ENCODE measurements around the gene HPN.
"Not testable (repeated sequence)": the region's sequence is repeated elsewhere in the genome, so short reads cannot be mapped to it uniquely, and the experiment has no call there.

Gene HPN

DNA sequence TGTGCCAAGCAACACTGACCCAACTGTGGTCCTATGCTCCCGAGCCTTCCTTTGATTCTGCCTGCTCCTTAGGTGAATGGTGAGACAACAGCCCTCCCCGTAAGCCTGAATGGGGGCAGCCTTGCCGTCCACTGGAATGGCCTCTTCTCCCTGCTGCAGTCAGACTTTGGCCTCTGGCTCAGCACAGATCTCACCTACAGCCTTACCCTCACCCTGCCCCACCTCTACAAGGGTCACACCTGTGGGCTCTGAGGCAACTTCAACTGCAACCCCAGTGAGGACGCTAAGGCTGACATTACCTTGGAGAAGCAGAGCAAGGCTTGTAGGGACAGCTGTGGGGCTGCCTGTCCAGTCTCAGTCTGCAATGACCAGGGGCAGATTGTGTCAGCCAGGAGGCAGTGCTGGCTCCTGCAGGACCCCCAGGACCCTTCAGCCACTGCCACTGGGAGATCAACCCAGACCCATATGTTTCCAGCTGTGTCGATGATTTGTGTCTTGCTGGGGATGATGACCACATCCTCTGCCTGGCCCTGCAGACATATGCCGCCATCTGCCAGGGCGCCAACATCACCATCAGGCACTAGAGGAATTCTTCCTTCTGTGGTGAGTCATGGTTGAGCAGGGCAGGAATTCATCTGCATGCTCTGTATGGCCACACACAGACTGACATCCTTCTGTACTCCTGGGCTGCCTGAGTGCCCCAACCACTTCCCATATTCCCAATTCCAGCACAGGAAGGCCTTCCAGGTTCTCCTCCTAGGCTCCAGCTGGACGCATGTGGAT, 46.8 kb downstream of the HPN start:
- no peak for DNase-seq

DNA sequence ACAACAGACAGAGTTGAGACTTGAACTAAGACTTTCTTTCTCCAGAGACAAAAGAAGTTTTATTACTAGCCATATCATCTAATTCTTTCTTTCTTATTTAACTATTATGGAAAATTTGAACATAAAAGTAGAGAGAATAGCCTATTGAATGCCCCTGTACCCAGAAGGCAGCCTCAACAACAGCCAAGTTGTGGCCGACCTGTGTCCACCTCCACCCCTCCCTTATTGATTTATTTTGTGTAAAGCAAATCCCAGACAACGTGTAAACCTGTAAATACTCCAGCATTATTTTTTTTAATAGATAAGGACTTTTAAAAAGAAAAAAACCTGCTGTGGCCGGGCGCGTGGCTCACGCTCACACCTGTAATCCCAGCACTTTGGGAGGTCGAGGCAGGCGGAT, 48.0 kb downstream of the HPN start:
- no peak for DNase-seq

DNA sequence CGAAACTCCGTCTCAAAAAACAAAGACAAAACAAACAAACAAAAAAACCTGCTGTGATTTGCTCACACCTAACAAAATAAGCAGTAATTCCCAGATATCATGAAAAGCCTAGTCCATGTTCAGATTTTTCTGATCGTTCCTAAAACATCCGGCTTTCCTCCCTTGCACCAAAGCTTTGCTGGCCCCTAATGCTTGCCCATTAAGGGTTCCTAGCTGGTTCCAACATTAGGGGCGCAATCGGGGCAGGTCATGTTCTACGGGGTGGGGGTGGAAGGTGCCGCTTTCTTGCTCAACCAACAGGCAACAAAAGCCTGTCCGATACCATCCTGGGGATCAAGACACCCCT, 48.6 kb downstream of the HPN start:
- no peak for DNase-seq

DNA sequence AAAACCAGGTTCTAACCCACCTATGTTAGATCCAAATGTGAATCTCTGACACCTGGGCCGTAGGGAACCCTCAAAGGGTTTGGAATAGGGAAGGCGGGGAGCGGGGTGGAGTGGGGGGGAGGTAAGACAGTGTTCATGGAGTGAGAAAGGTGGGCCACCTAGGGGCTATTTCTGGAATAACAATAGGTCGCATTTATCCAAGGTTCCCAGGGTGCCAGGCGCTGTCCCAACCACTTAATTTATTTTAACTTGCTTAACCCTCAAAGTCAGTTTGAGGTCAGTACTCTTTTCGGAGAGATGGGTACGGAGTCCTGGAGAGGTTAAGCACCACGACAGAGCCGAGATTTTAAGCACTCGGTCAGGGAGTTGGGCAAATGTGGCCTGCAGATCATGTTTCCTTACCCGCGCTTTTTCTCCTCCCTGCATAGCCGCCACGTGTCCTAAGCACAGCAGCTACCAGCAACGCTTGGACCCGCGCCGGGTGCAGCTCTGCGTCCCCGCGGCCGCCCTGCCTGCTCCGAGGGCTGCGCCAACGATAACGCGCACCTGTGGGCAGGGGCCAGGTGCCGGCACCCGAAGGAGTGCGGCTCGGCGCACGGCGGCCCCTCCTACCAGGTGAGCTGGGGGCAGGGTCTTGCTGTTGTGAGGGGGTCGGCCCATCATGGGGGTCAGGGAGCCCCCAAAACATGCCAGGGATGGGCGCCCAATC, 49.1 kb downstream of the HPN start:
- DNase-seq: peak; percentile 13

DNA sequence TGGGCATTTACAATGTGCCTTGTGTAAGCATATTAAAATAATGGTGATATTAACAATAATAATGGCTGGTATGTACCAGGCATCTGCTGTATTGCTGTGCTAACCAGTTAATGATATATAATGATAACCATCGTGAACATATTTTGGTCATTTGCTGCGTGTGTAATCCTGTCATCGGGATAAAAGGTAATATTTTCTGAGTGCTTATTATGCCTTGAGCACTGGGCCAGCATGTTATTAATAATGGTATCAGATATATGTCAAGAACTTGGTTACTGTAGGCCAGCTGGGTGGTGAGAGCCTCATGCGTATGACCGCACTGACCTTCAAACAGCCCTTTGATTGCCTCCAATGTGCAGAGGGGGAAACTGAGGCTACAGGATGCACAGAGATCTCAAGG, 51.9 kb downstream of the HPN start:
- DNase-seq: no peak

DNA sequence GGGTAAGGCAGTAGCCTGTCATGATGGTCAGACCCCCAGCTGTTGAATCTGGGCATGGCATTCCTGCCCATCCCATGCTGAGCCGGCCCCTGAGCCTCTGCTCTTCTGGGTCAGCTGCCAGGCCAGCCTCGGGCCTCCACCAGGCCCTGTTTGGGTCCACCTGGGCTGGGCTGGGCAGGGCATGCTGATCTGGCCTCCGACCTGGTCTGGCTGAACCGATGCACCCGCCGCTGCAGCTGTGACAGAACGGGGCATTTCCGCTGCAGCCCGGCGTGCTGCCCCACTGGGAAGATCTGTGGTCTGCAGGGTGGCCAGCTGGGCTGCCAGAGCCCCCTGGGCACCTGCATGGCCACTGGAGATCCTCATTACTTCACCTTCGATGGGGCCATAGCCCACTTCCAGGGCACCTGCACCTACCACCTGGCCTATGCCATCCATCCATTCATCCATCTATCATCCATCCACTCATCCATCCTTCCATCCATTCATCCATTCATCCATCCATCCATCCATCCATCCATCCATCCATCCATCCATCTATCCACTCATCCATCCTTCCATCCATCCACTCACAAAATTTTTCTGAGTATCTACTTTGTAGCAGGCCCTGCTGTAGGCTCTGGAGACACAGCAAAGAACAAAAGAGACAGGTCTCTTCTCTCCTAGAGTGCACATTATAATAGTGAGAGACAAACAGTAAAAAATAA, 52.6 kb downstream of the HPN start:
- no peak for DNase-seq

DNA sequence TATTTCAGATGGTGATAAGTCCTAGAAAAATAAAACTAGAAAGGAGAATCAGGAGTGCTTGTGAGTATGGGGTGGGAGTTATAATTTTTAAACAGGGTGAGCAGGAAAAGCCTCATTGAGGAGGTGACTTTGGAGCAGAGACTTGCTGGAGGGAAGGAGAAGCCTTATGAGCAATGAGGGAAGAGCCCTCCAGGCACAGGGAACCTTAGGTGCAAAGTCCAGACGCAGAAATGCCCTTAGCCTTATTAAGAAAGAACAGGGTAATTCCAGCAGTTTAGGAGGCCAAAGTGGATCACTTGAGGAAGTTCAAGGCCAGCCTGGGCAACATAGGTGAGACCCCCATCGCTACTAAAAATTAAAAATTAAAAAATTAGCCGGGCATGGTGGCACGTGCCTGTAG, 53.1 kb downstream of the HPN start:
- DNase-seq: no peak

DNA sequence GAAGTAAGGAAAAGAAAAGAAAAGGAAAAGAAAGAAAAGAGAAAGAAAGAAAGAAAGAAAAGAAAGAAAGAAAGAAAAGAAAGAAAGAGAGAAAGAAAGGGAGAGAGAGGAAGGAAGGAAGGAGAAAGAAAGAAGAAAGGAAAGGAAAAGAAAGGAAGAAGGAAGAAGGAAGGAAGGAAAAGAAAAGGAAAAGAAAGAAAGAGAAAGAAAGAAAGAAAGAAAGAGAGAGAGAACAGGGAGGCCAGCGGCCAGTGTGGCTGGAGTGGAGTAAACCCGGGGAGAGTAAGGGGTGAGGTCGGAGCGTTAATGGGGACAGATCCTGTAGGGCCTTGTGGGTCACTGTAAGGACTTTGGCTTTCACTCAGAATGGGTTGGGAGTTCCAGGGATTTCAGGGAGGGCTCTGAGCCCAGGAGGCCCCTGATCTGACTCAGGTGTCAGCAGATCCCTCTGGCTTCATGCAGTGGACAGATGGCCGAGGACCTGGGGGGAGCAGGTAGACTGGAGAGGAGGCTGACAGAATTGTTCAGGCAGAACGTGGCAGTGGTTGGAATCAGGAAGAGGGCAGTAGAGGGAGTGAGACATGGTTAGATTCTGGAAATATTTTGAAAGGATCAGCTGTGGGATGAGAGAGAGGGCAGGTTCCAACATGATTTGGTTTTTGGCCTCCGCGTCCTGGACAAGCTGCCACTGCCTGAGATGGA, 54.3 kb downstream of the HPN start:
- no peak for DNase-seq

DNA sequence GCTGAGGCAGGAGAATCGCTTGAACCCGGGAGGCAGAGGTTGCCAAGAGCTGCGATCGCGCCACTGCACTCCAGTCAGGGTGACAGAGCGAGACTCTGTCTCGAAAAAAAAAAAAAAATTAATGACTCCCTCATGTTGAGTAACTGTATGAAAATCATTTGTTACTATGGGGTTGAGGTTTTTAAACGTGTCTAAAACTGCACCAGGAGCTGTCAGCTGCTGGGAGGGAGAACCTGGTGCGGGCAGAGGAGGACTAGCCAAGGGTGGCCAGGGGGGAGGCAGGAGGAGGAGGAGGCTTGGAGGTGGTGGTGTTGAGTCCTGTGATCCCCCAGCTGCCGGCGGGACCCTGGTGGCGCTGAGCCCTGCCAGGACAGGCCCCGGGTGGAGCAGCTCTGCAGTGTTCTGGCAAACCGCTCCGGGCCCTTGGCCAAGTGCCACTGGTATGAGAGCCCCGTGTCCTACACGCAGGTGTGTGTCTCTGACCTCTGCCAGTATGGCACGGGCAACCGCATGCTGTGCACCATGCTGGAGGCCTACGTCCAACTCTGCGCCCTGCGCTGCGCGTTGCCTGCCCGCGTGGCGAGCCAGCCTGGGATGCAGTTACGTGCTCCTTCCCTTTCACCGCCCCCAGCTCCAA, 57.0 kb downstream of the HPN start:
- no peak for DNase-seq

DNA sequence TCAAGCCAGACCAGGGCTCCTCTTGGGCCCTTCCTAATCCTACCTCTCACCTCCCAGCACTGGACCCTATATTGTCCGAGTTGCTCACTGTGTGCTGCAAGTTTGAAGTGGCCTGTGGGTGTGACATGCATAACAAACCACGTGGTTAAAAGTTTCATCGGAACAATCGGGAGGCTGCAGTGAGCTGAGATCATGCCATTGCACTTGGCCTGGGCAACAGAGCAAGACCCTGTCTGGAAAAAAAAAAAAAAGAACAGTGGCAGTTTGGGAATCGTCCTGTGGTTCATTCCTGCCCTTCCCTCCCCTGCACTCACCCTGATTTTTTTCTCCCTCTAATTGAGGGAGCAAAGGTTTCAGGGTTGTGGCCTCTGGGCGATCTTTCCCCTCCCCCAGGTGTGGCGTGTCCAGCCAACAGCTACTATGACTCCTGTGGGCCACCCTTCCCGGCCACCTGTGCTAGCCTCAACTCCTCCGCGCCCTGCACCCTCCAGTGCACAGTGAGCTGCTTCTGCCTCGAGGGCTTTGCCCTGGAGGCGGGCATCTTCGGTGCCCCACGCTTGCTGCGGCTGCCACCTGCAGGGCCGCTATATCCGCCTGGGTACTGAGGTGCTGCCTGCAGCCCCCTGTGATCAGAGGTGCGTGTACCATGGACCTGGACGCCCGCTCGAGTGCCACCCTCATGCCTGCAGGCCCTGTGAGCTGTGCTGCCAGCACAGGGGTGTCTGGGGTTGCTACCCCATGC, 57.8 kb downstream of the HPN start:
- no peak for DNase-seq

DNA sequence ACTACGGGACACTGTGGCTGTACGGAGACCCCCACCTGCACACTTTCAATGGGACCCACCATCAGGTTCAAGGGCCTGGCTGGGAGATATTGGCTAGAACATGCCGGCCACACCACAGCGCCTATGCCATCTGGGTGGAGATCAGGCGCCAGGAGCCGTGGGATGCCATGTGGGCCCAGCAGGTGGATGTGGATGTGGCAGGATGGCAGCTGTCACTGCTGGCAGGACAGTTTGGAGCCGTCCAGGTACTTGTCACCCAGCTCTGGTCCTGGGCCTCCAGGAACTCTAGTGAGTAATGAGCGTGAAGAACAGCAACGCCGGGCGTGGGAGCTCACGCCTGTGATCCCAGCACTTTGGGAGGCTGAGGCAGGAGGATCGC, 58.4 kb downstream of the HPN start:
- DNase-seq: no peak

DNA sequence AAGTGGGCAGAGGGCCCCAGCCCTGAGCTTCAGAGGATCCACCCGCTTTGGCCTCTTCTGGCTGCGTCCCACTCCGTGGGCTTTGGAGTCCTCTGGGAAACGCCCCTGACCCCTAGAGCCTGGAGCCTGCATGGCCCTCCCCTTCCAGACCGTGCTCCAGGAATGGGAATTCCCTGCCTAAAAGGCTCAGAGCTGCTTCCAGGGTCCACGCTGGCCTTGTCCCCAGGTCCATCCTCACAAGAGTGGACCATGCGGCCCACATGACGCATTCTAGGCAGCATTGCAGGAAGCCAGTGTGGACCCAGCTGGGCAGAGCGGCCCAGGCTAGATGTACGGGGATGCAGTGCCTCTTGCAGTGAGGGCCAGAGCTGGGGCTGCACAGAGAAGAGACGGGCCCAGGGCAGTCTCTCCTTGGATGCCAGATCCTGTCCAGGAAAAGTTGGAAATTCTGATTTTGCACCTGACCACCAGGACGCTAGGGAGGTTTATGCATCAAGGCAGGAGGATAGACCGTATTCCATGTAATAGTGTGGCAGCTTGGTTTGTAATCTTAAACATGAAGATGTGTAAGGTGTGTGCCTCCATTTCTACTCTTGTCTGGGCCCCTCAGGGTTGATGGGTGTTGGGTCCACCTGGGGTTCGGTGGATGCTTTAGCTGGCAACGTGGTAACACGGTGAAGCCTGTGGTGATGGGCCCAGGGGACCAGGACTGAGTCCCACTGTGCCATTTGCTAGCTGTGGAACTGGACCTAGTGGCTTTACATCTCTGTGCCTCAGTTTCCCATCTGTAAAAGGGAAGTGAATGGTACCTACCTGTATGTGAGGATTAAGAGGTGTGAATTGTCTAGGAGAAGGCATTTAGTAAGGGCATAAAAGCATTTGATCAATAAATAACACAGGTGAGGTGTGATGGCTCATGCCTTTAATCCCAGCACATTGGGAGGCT, 59.3 kb downstream of the HPN start:
- DNase-seq: no peak

DNA sequence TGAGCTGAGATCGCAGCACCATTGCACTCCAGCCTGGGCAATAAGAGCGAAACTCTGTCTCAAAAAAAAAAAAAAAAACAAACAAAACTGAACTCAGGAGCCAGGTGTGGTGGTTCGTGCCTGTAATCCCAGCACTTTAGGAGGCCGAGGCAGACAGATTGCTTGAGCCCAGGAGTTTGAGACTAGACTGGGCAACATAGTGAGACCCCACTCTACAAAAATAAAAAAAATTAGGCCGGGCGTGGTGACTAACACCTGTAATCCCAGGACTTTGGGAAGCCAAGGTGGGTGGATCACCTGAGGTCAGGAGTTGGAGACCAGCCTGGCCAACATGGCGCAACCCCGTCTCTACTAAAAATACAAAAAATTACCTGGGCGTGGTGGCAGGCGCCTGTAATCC, 60.4 kb downstream of the HPN start:
- DNase-seq: not testable (repeated sequence)

DNA sequence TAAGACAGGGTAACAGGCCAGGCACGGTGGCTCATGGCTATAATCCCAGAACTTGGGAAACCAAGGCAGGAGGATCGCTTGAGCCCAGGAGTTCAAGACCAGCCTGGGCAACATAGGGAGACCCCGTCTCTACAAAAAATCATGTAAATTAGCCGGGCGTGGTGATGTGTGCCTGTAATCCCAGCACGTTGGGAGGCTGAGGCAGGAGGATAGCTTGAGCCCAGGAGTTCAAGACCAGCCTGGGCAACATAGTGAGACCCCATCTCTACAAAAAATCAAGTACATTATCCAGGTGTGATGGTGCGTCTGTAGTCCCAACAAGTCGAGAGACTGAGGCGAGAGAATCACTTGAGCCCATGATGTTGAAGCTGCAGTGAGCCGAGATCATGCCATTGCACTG, 62.1 kb downstream of the HPN start:
- not testable (repeated sequence) for DNase-seq

DNA sequence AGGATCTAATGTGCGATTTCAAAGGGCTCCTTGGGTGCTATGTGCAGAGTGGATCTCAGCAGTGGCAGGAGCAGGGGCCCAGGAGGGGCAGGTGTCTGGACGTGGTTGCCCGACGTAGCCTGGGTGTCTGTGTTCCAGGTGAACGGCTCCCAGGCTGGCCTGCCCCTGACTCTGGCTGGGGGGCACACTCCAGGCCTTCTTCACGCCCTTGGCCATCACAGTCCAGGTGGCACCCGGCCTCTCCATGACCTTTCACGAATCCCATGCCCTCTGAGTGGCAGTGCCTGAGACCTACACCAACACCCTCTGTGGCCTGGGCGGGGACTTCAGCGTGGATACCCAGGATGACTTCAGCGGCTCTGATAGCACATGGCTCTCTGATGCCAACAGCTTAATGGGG, 62.8 kb downstream of the HPN start:
- DNase-seq: no peak

DNA sequence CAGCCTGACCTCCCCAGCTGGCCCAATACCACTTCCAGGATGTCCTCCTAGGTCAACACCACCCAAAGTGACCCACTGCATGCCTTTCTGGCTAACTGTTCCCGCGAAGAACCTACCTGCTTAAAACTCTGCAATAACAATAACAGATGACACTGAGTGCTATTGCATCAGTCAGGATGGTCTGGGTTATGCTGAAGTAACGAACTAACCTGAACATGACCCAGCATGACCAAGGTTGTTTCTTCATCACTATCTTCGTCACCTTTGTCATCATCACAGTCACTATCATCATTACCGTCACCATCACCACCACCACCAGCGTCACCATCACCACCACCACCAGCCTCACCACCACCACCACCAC, 63.5 kb downstream of the HPN start:
- no peak for DNase-seq

DNA sequence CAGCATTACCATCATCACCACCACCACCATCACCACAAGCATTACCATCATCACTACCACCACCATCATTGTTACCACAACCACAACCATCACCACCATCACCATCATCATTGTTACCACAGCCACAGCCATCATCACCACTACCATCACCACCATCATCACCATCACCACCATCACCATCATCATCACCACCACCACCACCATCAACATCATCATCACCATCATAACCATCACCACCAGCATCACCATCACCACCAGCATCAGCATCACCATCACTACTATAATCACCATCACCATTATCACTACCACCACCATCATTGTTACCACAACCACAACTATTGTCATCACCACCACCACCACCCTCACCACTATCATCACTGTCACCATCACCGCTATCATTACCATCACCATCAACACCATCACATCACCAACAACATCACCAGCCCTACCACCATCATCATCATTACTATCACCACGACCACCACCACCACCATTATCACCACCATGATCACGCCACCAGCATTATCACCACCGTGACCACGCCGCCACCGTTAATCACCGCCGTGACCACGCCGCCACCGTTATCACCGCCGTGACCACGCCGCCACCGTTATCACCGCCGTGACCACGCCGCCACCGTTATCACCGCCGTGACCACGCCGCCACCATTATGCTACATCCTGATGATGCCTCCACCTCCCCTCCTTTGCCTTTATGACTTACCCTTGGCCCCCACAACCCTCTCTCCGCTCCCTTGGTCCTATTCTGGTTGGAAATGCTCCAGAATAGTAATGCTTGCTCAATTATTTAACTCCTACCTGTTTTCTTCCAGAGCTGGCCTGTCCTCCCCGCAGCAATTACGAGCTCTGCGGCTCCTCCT, 64.1 kb downstream of the HPN start:
- DNase-seq: no peak

DNA sequence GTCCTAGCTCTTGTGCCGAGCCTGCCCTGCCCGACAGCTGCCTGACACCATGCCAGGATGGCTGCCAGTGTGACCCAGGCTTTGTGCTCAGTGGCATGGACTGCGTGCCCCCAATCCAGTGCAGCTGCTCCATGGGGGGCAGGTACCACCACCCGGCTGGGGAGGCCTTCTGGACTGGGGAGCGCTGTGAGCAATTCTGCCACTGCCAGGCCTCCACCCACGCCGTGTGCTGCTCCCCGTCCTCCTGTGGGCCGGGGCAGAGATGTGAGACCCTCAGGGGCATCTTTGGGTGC, 64.7 kb downstream of the HPN start:
- no peak for DNase-seq

DNA sequence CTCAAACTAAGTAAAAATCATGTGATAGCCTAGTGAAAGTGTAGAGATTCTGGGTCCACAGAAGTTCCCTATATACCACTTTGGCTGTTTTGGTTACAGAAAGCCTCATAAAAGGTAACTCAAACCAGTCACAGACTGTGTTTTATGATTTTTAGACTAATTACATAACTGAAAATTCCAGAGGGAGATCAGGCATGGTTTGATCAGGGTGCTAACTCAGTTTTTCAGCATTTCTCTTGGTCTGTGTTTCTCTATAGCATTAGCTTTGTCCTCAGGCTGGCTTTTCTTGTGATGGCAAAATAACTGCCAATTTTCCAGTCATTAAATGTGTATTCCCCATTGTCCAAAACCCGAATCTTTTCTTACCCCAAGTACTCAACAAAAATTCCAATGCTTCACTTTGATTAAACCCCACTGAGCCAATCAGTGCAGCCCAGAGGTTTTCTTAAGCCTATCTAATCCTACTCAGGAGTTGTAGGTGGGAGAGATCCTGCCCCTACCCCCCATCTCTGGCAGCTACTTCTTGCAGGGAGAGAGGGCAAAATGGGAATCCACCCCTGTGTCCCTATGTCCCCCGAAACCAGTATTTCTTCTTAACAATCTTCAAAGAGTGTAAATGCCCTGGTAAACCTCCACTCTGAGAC, 65.5 kb downstream of the HPN start:
- no peak for DNase-seq

DNA sequence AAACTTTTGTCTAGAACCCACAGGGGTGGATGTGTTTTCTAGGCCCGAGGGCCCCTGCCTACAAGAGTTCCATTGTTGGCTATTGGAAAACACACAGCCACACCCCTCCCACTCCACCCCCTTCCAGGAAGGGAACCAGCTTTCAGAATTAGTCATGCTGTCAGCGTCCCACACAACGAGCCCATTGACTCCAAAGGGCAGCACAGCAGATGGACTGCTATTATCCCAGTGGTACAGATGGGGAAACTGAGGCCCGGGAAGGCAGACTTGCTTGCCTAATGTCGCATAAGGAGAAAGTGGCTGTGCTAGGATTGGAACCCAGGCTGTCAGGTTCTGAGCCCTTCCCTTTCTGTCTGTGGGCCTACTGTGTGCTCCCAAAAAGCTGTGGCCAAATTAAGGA, 66.0 kb downstream of the HPN start:
- no peak for DNase-seq
